GM12865 (cell line): ENCODE results near the gene TMEM270.

Experiments used
- DNase-seq: peaks from one replicate; pipeline ENCODE4 v3.0.0; 2010; ENCODE audit warnings: low read depth
- H3K4me3 ChIP-seq: 2 replicates; pipeline ENCODE4 v1.5.1; 2011; ENCODE audit warnings: mild to moderate bottlenecking, low read depth, low read length, control low read depth
- CTCF ChIP-seq: IDR thresholded peaks from 2 replicates; pipeline ENCODE4 v1.5.1; 2011; ENCODE audit warnings: low read length, control low read depth, low read depth, inconsistent platforms; ENCODE audit not compliant: insufficient read depth; ENCODE audit errors: missing control alignments

The TMEM270 gene

GRCh38 chr7:73822319-73823173 is 38.4 kb upstream of the TMEM270 start:
- no peak overlapping the region for H3K4me3 ChIP-seq
- TF ChIP-seq CTCF = no peak
- DNase-seq = no peak

- H3K4me3 ChIP-seq = no peak overlapping the region
- no peak for TF ChIP-seq CTCF
- DNase-seq = no peak
Observed at GRCh38 chr7:73823257-73823656, 37.7 kb upstream of the TMEM270 start.

- no peak overlapping the region for H3K4me3 ChIP-seq
- no peak for TF ChIP-seq CTCF
Observed at GRCh38 chr7:73823873-73824592, 36.9 kb upstream of the TMEM270 start.

GRCh38 chr7:73824986-73825385 is 36.0 kb upstream of the TMEM270 start:
- DNase-seq = no peak
- H3K4me3 ChIP-seq = no peak overlapping the region
- TF ChIP-seq CTCF = no peak

More at GRCh38 chr7:73823873-73824592, 36.9 kb upstream of the TMEM270 start:
- DNase-seq = no peak

GRCh38 chr7:73827567-73828106 is 33.3 kb upstream of the TMEM270 start:
- DNase-seq = no peak
- TF ChIP-seq CTCF = no peak
- H3K4me3 ChIP-seq = no peak overlapping the region

- no peak for DNase-seq
- TF ChIP-seq CTCF = no peak
Observed at GRCh38 chr7:73828107-73828803, 32.7 kb upstream of the TMEM270 start.

More at GRCh38 chr7:73828107-73828803, 32.7 kb upstream of the TMEM270 start:
- no peak overlapping the region for H3K4me3 ChIP-seq
